HG03575 (cell line): ENCODE results near the gene SPRYD7.
A peak's percentile ranks its signal among the peaks of the same experiment; 100 is the strongest.
"Not testable (repeated sequence)": the region's sequence is repeated elsewhere in the genome, so short reads cannot be mapped to it uniquely, and the experiment has no call there.

ENCODE experiments used
- ATAC-seq: cut with Tn5 transposase; IDR thresholded peaks from one replicate; pipeline ENCODE4 v1.9.1; 2021; ENCODE audit not compliant: unreplicated experiment, insufficient number of reproducible peaks, low FRiP score; ENCODE audit errors: extremely low read depth

SPRYD7 gene

DNA sequence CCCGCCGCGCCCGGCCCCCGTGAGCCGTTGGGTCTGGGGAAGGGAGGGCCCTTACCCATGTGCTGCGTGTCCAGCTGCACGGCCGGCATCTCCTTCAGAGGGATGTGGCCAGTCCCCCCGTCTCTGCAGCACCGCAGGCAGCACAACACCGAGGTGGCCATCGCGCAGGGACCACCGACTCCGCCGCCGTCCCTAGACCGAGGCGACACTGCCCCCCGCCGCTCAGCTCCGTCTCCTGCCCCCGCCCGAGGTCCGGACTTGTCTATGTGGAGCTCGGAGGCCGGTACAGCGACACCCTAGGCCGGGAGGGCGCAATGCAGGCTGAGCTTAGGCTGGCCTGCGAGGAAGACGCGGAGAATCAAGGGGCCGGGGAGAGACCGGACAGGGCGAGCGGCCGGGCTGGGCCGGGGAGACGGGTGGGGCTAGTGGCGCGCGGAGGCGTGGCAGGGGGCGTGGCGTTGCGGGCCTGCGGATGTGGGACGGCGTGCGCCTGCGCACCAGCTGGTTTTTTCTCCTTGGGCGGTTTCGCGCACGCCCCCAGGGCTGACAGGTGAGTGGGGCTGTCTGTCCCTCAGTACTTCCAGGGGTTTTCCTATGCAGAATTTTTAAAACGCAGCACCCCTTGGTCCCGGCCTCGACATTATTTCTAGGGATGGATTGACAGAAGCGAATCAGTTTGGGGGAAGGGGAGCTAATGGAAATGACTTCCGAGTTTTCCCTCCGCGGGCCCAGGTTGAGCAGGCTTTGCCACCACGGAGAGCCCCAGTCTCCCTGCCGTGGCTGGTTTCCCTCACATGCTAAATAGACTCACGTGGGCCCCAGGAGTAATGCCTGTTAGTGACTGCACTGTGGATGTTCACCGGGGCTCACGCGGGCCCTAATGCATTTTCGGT lies at the start of gene SPRYD7:
TSS of gene SPRYD7 (minus strand) at position 266 of the 893 bp plus-strand sequence. CDS start at position 161, 105 bp downstream.
- ATAC-seq = peak; percentile 87

DNA sequence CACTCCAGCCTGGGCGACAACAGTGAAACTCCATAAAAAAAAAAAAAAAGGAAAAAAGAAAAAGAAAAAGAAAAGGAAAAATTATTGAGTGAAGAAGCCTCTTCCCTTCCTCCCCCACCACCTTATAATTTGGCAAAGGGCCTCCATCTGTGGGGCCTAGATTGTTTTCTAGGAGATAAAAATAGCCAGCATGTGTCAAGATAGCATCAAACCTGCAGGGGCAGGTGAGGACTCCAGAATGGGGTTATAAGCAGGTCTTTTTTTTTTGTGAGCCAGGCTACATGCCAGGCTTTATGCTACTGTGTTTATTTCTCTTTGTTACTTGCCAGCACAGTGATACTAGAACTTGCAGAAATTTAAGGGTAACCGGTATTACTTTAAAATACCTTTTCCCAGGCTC lies 49.0 kb upstream of the SPRYD7 start:
- no peak for ATAC-seq

- no peak for ATAC-seq
These were observed 44.1 kb upstream of the SPRYD7 start for GRCh38 chr13:49980266-49980665.

- ATAC-seq = no peak
These were observed 41.9 kb upstream of the SPRYD7 start for GRCh38 chr13:49977992-49978391.

DNA sequence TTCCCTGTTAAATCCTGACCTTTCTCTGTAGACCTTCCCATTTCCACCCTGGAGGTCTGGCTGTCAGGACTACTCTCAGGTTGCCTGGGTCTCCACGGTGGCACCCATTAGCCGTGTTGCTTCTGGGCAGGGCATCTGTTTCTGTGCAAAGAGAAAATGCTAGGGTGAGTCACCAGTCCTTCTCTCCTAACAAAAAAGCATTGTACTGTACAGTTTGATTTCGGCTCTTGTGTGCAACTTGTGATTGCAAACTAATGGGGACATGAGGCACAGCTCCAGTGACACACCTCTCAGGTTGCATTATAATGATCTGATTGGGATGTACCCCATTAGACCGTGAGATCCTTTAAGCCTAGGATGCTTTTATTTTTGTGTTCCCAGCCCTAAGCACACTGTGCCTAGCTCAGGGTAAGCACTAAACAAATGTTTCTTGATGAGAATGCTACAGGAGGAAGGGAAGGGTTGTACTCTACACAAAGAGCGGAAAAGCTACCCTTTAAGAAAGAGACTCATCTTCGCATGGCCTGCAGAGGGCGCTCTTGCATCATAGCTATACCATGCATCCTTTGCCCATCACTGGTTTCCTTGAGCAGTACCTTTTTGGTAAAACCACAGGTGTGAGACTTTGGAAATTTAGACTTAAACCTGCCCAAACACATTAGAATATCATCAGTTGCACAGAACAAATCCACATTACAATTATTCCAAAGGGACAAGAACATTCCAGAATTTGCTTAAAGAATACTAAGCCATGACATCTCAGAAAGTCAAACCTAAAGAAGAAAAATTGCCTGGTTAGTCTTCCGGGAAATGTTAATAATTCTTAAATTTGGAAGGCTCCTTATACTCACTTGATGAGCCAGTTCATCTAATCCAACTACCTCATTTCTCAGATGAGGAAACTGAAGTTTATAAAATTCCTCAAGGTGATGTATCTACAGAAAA lies 40.4 kb upstream of the SPRYD7 start:
- ATAC-seq = no peak

DNA sequence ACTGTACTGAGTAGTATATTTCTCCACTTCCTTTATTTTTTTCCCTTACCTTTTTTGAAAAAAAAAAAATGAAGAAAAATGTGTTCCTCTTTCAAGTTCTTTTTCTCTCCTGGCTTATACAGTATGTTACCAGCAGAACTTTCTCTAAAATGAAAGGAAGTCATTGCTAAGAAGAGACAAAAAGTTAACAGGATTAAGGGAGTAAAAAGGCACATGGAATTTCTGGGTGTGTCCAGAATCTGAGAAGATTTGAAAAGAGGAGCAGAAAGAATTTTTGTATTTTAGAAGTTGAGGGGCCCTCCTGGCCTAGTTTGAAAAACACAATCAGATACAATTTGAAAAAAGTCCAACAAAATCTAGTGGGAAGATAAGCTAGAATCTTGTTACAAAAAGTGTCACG lies 39.7 kb upstream of the SPRYD7 start:
- no peak for ATAC-seq

DNA sequence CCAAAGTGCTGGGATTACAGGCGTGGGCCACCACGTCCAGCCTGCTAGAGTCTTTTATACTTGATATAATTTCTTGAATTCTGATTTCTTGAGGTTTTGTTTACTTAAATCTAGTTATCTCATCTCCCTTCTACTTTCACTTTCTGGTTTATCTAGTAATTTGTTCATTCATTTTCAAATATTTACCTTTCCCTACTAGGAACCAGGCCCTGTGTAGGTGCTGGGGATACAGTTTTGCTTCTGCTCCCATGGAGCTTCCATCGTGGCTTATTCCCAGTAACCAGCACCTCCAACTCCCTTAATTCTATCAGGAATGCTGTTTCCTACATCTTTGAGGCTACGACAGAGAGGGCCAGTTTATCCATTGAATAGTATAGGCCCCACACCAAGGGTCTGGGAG lies 36.6 kb upstream of the SPRYD7 start:
- no peak for ATAC-seq

DNA sequence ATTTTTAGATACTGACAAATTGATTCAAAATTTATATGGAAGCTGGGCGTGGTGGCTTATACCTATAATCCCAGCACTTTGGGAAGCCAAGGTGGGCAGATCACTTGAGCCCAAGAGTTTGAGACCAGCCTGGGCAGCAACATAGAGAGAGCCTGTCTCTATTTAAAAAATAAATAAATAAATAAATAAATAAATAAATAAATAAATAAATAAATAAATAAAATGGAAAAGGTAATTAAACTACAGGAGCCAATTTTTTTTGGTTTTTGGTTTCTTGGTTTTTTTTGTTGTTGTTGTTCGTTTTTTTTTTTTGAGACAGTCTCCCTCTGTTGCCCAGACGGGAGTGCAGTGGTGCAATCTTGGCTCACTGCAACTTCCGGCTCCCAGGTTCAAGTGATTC lies 31.3 kb upstream of the SPRYD7 start:
- no peak for ATAC-seq

DNA sequence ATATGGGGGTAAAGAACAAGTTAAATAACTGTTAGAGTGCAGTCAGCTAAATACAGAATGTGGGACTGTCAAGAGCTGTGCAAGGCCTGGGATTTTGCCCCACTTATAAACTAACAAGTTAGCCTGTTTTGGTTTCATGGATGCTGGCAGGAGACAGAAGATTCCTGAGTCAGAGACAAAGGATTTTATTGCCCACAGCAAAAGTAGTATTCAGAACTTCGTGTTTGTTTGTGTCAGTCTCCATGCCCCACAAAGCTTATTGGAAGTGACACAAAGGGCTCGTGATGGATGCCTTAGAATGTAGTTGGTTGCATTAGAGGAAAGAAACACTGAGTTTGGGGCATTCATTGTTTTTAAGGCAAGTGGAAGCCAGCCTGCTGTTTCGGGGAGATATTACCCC lies 22.2 kb upstream of the SPRYD7 start:
- no peak for ATAC-seq

- ATAC-seq = no peak
These were observed 20.0 kb upstream of the SPRYD7 start for GRCh38 chr13:49956131-49956530.

DNA sequence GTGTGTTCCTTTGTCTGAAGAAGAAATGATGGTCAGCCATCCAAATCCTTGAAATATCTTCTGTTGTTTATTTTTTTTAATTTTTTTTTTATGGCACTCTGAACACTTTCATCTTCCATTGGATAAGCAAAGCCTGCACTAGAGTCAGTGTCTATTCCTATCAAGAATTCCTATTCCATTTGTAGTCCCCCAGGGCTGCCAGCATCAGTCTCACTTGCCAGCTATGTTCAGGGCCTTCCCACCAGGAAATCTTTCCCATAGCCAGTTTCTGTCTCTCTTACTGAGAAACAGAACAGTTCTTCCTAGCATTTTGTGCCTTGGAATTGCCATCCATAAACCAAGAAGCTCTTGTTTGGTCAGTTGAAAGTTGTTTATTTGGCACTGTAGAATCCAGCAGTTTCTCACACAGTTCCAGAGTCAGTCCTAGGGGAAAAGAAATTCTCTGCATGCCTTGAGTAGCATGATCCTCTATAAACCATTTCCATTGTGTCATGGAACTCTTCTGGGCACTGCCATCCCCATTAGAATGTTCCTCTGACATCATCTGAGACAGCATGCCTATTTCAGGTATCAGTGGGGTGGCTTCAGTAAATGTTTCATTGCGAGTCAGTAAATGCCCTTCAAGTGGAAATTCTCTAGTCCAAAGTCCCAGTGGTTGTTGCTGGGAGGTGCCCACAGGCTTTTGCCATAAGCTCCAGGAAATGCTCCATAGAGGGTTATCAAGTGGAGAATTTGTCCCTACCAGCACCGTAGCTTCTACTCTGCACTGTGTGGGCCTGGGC lies 18.7 kb upstream of the SPRYD7 start:
- no peak for ATAC-seq

DNA sequence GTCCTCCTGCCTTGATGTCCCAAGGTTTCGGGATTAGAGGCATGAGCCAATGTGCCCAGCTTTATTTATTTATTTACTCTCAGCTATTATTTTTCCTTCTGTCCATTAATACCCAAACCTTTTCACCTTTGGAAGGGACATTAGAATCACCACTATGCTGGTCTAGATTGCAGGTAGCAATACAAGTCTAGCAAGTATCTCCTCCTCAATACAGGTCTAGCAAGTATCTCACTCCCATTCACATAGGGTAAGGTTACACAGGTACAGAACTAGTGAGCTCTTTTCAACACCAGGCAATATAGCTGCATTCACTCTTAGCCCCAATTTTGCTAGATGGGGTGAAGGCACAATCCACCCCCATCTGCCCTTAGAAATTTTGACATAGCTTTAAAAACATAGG lies 17.4 kb upstream of the SPRYD7 start:
- ATAC-seq = no peak

- ATAC-seq = no peak
These were observed 15.8 kb upstream of the SPRYD7 start for GRCh38 chr13:49951754-49952535.

DNA sequence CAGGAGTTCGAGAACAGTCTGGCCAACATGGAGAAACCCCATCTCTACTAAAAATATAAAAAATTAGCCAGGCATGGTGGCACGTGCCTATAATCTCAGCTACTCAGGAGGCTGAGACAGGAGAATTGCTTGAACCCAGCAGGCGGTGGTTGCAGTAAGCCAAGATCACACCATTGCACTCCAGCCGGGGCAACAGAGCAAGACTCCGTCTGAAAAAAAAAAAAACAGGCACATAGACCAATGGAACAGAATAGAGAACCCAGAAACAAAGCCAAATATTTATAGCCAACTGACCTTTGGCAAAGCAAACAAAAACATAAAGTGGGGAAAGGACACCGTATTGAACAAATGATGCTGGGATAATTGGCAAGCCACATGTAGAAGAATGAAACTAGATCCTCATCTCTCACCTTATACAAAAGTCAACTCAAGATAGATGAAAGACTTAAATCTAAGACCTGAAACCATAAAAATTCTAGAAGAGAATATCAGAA lies 12.7 kb upstream of the SPRYD7 start:
- ATAC-seq = not testable (repeated sequence)

DNA sequence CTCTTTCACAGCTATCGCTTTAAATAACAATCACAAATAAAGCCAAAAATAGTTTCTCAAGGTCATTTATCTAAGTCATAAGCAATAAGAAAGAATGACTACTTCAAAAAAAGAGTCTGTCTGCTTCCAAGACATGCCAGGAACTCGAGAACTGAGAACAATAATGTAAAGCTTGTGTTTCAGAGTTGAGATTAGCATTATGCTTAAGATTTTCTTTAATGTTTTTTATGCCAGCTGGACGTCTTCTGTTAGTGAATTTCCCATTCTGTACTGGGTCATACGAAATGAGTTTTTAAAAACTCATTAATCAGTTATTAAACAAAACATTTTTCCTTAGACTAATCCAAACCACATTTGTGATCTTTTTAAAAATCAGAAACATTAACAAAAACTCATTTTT lies 3.2 kb upstream of the SPRYD7 start:
- no peak for ATAC-seq

DNA sequence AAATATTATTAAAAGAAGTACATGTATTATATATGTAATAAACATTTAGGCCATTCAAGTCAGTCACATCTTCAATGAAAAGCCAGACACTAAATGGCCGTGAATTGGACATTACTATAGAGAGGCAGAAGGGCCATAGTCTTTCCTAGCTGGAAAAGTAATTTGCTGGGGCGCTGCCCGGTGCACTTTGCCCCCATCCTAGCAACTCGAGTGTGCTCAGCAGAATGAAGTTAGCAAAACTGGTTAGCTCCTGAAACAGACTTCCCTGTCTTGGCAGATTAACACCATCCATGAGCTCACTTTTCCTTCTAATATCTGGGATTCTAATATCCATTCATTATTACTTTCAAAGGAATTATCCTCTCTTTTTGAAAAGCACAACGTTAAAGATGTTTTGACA lies 2.8 kb upstream of the SPRYD7 start:
- no peak for ATAC-seq

DNA sequence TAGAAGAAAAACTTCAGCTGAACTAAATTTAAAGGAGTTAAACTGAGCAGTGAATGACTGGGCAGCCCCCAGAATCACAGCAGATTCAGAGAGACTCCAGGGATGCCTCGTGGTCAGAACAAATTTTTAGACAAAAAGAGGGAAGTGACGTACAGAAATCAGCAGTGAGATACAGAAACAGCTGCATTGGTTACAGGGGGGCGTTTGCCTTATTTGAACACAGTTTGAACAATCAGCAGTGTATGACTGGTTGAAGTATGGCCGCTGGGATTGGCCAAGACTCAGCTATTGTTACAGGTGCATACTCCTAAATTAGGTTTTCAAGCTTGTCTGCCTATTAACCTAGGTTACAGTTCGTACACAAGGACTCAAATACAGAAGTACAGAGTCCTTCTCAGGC lies 2.2 kb upstream of the SPRYD7 start:
- ATAC-seq = no peak

DNA sequence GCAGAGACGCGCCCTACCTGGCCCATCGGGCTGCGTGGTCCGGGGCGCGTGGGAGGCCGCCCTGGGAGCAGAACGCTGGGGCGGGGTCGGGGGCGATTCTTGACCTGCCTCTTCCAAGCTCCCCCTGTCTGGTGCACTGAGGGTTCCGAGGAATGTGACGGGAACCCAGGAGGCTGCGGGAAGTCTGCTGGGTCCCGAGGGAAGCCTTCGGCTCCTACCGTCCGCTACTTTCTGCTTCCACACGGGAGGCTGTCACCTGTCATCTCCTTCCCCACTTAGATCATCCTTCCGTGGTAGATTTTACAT lies 781 bp upstream of the SPRYD7 start:
- ATAC-seq = no peak
